ENCODE measurements around the gene OR51B6. TPM values are rescaled to one million over a fixed set of nuclear protein-coding genes. Genes with fewer than 3 reads are reported as not detected.

OR51B6 gene
- total RNA-seq, 1 experiment from 2014 or later = not detected

- H3K4me1 Mint-ChIP-seq = peaks cover 28% of the 10 kb centered on the region
- no peak overlapping the region for H3K27ac Mint-ChIP-seq
- H3K4me3 Mint-ChIP-seq = no peak overlapping the region
- no peaks in the 10 kb centered on the region for H3K9me3 Mint-ChIP-seq
- H3K36me3 Mint-ChIP-seq = no peaks in the 10 kb centered on the region
- ATAC-seq (no peak), DNase-seq (ENCODE audit: low spot score) (no peak)
- CTCF ChIA-PET = interaction anchor here (0.6 to 1.2 kb wide), 4 partner anchors 16 to 1245 kb away, joined by 3 to 5 read pairs (median 3); partner anchors contain the start of gene TAF10
- POLR2A ChIA-PET = no interaction called here
- H3K27me3 Mint-ChIP-seq (ENCODE audit: low read depth) = no peaks in the 10 kb centered on the region
- TF ChIP-seq HMGA2 (CRISPR knock-in tag; IDR thresholded peaks at IDR 0.05) = no peak
- TF ChIP-seq ZNF416 (CRISPR knock-in tag; IDR thresholded peaks at IDR 0.05) = no peak
- TF ChIP-seq JAZF1 (CRISPR knock-in tag; IDR thresholded peaks at IDR 0.05) = no peak
These were observed 15.5 kb downstream of the OR51B6 start for GRCh38 chr11:5366856-5367255.

- no peaks in the 10 kb centered on the region for H3K27me3 Mint-ChIP-seq (ENCODE audit: low read depth)
These were observed 16.3 kb downstream of the OR51B6 start for GRCh38 chr11:5367448-5368074.

GRCh38 chr11:5368502-5369043 lies 17.3 kb downstream of the OR51B6 start:
- Mint-ChIP-seq H3K4me1 (peaks cover 28% of the 10 kb centered on the region), H3K36me3 (peaks cover 11% of the 10 kb centered on the region), H3K4me3 (no peak overlapping the region), H3K9me3 (peaks cover 10% of the 10 kb centered on the region), H3K27ac (peak overlapping the region; percentile 37), H3K27me3 (ENCODE audit: low read depth) (no peaks in the 10 kb centered on the region)
- TF ChIP-seq ATF1 (CRISPR knock-in tag; IDR thresholded peaks at IDR 0.05) = no peak
- TF ChIP-seq, protein P1, sequence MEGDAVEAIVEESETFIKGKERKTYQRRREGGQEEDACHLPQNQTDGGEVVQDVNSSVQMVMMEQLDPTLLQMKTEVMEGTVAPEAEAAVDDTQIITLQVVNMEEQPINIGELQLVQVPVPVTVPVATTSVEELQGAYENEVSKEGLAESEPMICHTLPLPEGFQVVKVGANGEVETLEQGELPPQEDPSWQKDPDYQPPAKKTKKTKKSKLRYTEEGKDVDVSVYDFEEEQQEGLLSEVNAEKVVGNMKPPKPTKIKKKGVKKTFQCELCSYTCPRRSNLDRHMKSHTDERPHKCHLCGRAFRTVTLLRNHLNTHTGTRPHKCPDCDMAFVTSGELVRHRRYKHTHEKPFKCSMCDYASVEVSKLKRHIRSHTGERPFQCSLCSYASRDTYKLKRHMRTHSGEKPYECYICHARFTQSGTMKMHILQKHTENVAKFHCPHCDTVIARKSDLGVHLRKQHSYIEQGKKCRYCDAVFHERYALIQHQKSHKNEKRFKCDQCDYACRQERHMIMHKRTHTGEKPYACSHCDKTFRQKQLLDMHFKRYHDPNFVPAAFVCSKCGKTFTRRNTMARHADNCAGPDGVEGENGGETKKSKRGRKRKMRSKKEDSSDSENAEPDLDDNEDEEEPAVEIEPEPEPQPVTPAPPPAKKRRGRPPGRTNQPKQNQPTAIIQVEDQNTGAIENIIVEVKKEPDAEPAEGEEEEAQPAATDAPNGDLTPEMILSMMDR (IDR thresholded peaks at IDR 0.05) = no peak
- TF ChIP-seq, protein P2, sequence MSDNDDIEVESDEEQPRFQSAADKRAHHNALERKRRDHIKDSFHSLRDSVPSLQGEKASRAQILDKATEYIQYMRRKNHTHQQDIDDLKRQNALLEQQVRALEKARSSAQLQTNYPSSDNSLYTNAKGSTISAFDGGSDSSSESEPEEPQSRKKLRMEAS (CRISPR knock-in tag; IDR thresholded peaks at IDR 0.05) = no peak
- TF ChIP-seq CREB1 (CRISPR knock-in tag; IDR thresholded peaks at IDR 0.05) = no peak
- no peak for TF ChIP-seq OVOL2 (CRISPR knock-in tag; IDR thresholded peaks at IDR 0.05; ENCODE audit: borderline replicate concordance)
- TF ChIP-seq ZNF396 (CRISPR knock-in tag; IDR thresholded peaks at IDR 0.05; ENCODE audit: borderline replicate concordance) = no peak
- no peak for TF ChIP-seq JUN (CRISPR knock-in tag; IDR thresholded peaks at IDR 0.05)
- TF ChIP-seq RELA (CRISPR knock-in tag; IDR thresholded peaks at IDR 0.05; ENCODE audit: borderline replicate concordance) = no peak
- no peak for TF ChIP-seq TP53 (CRISPR knock-in tag; IDR thresholded peaks at IDR 0.05)
- no peak for TF ChIP-seq GRHL2 (CRISPR knock-in tag; IDR thresholded peaks at IDR 0.05; ENCODE audit: insufficient replicate concordance, severe bottlenecking)
- no peak for TF ChIP-seq FOXK1 (CRISPR knock-in tag; IDR thresholded peaks at IDR 0.05)
- TF ChIP-seq NR1H2 (CRISPR knock-in tag; IDR thresholded peaks at IDR 0.05) = no peak
- TF ChIP-seq, protein P3, sequence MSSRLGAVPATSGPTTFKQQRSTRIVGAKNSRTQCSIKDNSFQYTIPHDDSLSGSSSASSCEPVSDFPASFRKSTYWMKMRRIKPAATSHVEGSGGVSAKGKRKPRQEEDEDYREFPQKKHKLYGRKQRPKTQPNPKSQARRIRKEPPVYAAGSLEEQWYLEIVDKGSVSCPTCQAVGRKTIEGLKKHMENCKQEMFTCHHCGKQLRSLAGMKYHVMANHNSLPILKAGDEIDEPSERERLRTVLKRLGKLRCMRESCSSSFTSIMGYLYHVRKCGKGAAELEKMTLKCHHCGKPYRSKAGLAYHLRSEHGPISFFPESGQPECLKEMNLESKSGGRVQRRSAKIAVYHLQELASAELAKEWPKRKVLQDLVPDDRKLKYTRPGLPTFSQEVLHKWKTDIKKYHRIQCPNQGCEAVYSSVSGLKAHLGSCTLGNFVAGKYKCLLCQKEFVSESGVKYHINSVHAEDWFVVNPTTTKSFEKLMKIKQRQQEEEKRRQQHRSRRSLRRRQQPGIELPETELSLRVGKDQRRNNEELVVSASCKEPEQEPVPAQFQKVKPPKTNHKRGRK (CRISPR knock-in tag; IDR thresholded peaks at IDR 0.05; ENCODE audit: borderline replicate concordance) = no peak
- no peak for TF ChIP-seq ELF4 (CRISPR knock-in tag; IDR thresholded peaks at IDR 0.05; ENCODE audit: low read depth)
- TF ChIP-seq FOXJ3 (CRISPR knock-in tag; IDR thresholded peaks at IDR 0.05; ENCODE audit: borderline replicate concordance) = no peak
- TF ChIP-seq, protein P4, sequence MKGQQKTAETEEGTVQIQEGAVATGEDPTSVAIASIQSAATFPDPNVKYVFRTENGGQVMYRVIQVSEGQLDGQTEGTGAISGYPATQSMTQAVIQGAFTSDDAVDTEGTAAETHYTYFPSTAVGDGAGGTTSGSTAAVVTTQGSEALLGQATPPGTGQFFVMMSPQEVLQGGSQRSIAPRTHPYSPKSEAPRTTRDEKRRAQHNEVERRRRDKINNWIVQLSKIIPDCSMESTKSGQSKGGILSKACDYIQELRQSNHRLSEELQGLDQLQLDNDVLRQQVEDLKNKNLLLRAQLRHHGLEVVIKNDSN (CRISPR knock-in tag; IDR thresholded peaks at IDR 0.05) = no peak
- no peak for TF ChIP-seq TCF7 (CRISPR knock-in tag; IDR thresholded peaks at IDR 0.05; ENCODE audit: low read depth)
- no peak for TF ChIP-seq ZNF138 (CRISPR knock-in tag; conservative IDR thresholded peaks at IDR 0.05)
- ATAC-seq (peak; percentile 66), DNase-seq (ENCODE audit: low spot score) (no peak)
- ChIA-PET CTCF (no interaction called here), POLR2A (no interaction called here)

More at GRCh38 chr11:5367448-5368074, 16.3 kb downstream of the OR51B6 start:
- ChIA-PET POLR2A (no interaction called here), CTCF (interaction anchor here (0.6 kb wide), 1 partner anchor 214 kb away, joined by 3 read pairs; no protein-coding TSS in a partner anchor)
- no peak for DNase-seq (ENCODE audit: low spot score)
- no peak overlapping the region for H3K4me3 Mint-ChIP-seq
- H3K4me1 Mint-ChIP-seq = peaks cover 28% of the 10 kb centered on the region
- no peak overlapping the region for H3K27ac Mint-ChIP-seq
- no peak for TF ChIP-seq GRHL2 (CRISPR knock-in tag; IDR thresholded peaks at IDR 0.05; ENCODE audit: insufficient replicate concordance, severe bottlenecking)
- peaks cover under 1% of the 10 kb centered on the region for H3K36me3 Mint-ChIP-seq
- peaks cover under 1% of the 10 kb centered on the region for H3K9me3 Mint-ChIP-seq
- no peak for ATAC-seq

Measured in WTC11 (cell line).